NCI-H2107 (cell line): ENCODE measurements around the gene ANAPC7.
"Not testable (repeated sequence)": the region's sequence is repeated elsewhere in the genome, so short reads cannot be mapped to it uniquely, and the experiment has no call there.

Source experiments
- DNase-seq: peaks from one replicate; lab custom pipeline; 2025; lab: John Stamatoyannopoulos, UW

Gene ANAPC7

GRCh38 chr12:110373962-110374611, 29.4 kb downstream of the ANAPC7 start:
- no peak for DNase-seq

GRCh38 chr12:110373425-110373824, 30.1 kb downstream of the ANAPC7 start:
- no peak for DNase-seq

GRCh38 chr12:110373025-110373424, 30.5 kb downstream of the ANAPC7 start:
- no peak for DNase-seq

GRCh38 chr12:110372056-110372425, 31.5 kb downstream of the ANAPC7 start:
- DNase-seq = no peak

GRCh38 chr12:110371408-110372055, 32.0 kb downstream of the ANAPC7 start:
- DNase-seq = peak; percentile 95

DNA sequence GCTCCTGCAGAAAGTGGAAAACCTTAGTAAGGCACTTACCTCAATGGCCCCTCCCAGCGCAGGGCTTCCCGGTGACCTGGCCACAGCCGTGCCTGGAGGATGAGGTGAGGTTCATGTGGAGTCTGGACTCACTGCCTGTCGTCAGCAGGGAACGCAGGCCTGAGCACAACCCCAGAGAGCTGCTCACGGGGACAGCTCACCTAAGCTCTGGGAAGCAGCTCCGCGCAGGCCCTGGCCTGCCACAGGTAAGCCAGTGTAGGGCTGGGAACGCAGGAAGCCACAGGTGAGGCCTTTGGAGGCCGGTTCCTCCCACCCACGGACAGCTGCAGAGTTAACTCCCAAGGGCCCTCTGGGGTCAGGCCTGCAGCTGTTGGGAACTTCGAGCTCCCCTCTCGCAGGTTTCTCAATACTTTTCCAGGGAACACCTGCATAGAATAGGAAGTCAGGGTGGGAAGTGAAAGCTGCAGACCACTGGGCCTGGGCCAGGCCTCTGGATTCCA, 32.7 kb downstream of the ANAPC7 start:
- peak; percentile 55 for DNase-seq

GRCh38 chr12:110369992-110370391, 33.5 kb downstream of the ANAPC7 start:
- no peak for DNase-seq

DNA sequence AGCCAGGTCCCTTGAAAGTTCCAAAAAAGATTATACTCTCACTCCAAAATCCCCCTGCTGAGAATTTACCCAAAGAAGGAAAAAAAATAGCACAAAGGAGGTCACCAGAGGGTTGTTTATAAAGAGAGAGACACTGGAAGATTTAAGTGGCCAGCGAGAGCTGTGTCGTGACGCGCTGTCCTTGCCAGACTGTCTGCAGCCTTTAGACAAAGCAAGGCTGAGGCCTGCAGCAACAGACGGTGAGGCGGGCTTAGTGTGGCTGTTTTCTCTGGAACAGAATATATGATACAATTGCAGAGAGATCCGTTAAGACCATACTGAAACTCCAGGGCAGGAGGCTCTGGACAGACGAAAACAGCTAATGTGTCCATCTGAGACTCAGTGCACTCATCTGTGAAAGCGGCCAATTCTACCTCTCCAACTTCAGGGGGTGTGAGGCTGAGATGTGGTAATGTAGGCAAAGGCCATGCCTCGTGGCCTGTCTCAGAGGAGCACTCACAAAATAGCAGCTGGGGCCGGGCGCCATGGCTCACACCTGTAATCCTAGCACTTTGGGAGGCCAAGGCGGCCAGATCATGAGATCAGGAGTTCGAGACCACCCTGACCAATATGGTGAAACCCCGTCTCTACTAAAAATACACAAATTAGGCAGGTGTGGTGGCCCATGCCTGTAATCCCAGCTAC, 36.2 kb downstream of the ANAPC7 start:
- no peak for DNase-seq

DNA sequence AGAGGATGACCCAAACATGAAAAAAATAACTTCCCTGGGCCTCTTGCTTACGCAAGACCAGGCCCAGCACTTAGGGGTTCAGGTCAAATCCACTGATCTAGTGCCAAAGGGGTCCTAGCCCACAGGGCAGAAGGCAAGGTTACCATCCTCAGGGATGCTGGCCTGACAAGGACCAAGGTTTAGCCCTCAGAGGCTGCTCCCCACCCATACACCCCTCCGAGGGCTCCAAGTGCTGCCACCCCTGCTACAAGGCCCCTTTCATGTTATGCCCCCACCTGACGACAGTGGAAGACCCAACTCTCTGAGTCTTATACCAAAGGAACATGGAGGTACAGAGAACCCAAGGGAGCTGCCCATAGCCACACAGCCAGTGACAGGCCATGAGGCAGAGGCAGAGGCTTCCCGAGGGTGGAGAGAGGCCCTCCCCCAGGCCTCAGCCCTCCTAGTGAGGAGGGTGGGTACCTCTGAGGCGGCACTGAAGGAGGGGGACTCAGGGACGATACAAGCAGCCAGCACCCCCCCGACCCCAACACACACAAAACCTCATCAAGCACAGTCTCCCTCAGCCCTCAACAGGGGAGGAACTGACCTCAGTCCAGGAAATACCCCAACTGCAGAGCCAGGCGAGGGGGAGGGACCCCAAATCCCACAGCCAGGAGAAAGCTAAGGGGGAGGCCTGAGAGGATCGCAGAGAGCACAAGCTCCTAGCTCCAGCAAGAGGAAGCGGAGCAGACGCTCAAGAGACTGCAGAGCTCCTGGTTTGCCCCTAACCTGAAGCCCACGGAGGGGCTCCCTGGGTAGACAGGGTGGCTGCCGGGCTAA, 37.0 kb downstream of the ANAPC7 start:
- no peak for DNase-seq

GRCh38 chr12:110365489-110366320, 37.8 kb downstream of the ANAPC7 start:
- no peak for DNase-seq

DNA sequence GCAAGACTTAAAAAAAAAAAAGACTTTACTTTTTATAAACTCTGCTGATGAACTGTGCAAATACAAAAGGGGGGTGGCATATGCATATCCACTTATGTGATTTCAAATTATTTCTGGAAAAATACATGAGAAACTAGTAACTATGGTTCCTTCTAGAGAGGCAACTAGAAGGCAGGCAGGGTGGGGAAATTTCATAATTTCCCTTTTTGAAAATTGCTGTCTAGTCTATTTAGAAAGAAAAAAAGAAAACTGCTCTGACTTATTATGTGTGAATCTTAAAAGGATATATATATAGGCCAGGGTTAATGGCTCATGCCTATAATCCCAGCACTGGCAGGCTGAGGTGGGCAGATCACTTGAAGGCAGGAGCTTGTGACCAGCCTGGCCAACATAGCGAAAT, 42.3 kb downstream of the ANAPC7 start:
- DNase-seq = no peak

DNA sequence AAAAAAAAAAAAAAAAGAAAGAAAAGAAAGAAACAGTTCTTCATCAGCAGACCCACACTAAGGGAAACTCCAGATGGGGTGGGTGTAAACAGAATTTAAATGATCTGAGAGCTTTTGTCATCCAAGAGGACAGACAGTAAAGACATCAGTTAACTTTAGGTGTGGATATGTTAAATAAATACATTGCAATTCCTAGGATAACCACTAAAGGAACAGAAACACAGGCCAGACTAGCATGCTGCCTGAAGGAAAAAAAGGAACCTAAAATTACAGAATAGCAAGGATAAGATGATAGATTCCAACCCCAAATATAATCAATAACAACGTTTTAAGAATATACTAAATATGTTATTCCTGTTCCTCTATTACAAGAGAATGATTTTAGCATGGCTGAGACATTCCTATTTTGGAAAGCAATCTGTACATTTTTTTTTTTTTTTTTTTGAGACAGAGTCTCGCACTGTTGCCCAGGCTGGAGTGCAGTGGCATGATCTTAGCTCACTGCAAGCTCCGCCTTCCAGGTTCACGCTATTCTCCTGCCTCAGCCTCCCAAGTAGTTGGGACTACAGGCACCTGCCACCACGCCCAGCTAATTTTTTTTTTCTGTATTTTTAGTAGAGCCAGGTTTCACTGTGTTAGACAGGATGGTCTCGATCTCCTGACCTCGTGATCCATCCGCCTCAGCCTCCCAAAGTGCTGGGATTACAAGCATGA, 45.0 kb downstream of the ANAPC7 start:
- not testable (repeated sequence) for DNase-seq

GRCh38 chr12:110355073-110355472, 48.4 kb downstream of the ANAPC7 start:
- peak; percentile 10 for DNase-seq

- DNase-seq = no peak
Measured at GRCh38 chr12:110354172-110354780, 49.2 kb downstream of the ANAPC7 start.

- DNase-seq = no peak
Measured at GRCh38 chr12:110353211-110353965, 50.1 kb downstream of the ANAPC7 start.

DNA sequence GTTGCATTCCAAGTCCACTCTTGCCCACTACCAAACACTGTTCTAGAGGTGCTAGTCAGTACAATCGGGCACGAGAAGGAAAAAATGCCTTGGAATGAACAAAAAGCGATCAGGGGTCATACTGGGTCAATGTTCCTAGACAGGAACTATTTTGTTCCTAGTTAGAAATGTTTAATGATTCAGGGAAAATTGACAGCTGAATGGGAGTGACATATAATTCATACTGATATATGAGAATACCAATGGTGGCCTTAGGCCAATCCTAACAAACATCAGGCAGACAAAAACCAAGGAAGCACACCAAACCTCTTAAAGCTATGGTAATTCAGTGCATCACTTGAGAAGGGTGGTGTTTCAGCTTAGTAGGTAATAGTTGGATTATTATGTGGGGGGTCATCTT, 51.1 kb downstream of the ANAPC7 start:
- DNase-seq = no peak

- DNase-seq = no peak
Measured at GRCh38 chr12:110351119-110351518, 52.4 kb downstream of the ANAPC7 start.

DNA sequence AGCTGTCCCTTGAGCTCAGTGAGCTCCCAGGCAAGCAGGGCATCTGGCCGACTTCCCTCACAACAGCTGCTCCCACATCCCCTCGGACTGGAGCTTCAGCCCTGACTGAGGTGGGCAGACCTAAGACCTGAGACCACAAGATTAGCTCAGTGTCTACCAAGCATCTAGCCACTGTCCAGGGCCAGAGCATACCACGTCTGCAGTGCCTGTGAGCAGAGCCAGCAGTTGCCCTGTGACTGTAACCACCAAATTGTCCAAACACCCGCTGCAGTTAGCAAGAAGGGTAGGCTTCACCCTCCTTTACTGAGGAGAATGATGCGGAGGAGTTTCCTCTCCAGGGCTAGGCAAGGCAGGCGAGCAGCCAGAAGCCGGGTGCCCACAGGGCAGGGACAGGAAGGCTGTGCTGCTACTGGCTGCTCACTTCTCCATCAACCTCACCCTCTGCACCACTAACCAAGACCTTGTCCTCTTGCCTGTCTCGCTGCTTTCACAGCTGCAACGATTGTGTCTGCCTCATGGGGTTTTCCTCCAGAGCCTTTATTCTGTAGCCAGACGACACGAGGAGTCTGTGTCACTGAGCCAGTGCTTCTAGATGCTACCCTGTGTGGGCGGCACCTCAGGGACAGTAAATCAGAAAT, 53.9 kb downstream of the ANAPC7 start:
- no peak for DNase-seq

- DNase-seq = no peak
Measured at GRCh38 chr12:110349096-110349495, 54.4 kb downstream of the ANAPC7 start.
